GM12864 (cell line): ENCODE results near the gene RMI2.

Experiments
- DNase-seq: peaks from one replicate; pipeline ENCODE4 v3.0.0-alpha.2; 2011; ENCODE audit warnings: low read depth
- H3K4me3 ChIP-seq: 2 replicates; pipeline ENCODE4 v1.5.1; 2011; ENCODE audit warnings: mild to moderate bottlenecking, low read depth, low read length, control low read depth
- TF ChIP-seq, protein P1 (sequence below): IDR thresholded peaks from 2 replicates; pipeline ENCODE4 v1.5.1; 2011; ENCODE audit warnings: low read depth, mild to moderate bottlenecking, moderate library complexity, low read length, control low read depth, inconsistent platforms; ENCODE audit errors: missing control alignments

RMI2 gene

DNA sequence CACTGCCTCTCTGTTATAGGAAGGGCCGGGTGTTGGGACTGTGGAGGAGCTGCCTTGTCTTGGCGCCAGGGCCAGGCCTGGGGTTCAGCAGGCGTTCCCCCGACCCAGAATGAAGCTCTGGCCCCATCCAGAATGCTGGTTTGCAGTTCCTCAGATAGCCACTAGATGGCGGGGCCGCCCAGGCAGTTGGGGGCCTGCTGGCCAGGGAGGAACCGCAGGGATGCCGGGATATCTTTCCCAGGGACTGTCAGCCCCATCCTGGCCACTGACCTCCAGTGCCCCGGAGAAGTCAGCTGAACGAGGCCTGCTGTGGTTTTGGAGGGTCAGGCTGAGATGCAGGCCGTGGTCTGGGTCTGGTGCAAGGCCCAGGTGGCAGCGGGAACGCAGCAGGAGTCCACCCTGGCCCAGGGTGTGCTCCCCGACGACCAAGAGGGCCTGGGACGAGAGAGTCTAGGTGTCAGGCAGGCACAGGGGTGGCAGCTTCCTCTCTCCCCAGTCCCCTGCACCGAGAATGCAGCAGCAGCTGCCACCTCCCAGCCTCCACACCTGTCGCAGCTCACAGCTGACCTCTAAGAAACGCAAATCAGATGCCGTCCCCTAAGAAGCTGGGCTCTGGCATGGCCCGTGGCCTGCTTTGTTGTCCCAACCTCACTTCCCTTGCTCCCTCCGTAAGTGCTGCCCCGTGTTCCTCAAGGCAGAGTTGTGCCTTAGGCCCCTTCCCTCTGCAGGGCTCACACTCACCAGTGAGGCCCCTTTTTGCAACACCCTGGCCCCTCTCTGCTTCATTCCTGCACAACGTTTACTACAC is 51.2 kb downstream of the RMI2 start:
- no peak overlapping the region for H3K4me3 ChIP-seq
- TF ChIP-seq, protein P1, sequence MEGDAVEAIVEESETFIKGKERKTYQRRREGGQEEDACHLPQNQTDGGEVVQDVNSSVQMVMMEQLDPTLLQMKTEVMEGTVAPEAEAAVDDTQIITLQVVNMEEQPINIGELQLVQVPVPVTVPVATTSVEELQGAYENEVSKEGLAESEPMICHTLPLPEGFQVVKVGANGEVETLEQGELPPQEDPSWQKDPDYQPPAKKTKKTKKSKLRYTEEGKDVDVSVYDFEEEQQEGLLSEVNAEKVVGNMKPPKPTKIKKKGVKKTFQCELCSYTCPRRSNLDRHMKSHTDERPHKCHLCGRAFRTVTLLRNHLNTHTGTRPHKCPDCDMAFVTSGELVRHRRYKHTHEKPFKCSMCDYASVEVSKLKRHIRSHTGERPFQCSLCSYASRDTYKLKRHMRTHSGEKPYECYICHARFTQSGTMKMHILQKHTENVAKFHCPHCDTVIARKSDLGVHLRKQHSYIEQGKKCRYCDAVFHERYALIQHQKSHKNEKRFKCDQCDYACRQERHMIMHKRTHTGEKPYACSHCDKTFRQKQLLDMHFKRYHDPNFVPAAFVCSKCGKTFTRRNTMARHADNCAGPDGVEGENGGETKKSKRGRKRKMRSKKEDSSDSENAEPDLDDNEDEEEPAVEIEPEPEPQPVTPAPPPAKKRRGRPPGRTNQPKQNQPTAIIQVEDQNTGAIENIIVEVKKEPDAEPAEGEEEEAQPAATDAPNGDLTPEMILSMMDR, result peak; percentile 99
- DNase-seq, result no peak

DNA sequence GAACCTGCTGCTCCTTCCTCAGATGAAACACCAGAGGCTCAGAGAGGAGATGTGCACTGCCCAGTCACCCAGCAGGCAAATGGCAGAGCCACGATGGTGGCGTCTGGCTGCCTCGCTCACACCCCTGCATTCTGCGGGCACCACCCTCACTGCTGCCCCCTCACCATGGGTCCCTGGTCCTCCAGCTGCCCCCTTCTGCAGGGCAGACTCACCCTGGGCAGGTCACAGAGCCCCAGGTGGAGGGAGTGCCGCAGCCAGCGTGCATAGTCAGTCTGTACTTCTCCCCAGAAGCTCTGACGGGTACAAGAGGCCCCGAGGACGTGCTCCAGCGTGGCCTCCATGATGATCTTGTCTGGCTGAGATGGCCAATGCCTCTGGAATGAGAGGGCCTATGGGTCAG is 52.9 kb downstream of the RMI2 start:
- no peak for DNase-seq

DNA sequence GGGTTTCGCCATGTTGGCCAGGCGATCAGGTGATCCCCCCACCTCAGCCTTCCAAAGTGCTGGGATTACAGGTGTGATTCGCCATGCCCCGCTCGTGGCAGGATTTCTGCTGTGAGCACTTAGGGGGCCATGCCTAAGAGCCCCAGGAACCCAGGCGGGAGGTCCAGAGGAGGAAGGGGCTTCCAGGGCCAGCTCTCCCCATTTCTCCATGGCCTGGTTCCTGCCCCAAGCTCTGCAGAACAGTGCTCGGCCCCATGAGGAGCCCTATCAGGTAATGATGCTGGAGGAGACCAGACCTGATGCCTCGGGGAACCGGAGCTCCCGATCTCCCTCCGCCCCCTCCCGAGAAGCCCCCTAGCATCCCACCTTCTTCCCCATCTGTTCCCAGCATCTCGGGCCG is 53.6 kb downstream of the RMI2 start:
- TF ChIP-seq, protein P1, result no peak
- no peak overlapping the region for H3K4me3 ChIP-seq
- DNase-seq, result no peak

More for the DNA sequence above, 52.9 kb downstream of the RMI2 start:
- H3K4me3 ChIP-seq, result no peak overlapping the region
- TF ChIP-seq, protein P1, result no peak

DNA sequence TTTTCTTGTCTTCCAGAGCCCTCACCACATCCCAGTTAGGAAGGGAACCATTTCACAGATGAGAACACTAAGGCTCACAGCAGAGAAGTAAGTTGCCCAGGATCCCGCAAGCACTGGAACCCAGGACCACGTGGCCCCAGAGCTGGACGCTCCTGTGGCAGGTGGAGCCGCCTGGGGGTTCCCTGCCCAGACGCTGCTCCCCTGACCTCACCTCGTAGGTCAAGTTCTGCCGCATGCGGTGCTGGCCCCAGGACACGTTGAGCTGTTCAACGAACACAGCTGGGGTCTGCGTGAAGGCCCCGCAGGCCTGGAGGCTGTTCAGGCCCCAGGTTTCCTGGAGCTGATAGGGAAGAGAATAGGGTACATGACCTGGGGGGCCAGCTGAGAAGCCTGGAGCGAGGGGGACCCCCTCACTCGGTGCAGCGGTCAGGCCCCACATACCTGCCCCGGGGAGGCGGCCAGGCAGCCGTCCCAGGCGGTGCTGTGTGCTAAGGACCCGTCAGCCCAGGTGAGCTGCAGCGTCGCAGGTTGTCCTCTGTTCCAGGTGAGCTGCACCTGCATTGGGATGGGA is 54.1 kb downstream of the RMI2 start:
- no peak overlapping the region for H3K4me3 ChIP-seq
- TF ChIP-seq, protein P1, result no peak
- DNase-seq, result no peak

DNA sequence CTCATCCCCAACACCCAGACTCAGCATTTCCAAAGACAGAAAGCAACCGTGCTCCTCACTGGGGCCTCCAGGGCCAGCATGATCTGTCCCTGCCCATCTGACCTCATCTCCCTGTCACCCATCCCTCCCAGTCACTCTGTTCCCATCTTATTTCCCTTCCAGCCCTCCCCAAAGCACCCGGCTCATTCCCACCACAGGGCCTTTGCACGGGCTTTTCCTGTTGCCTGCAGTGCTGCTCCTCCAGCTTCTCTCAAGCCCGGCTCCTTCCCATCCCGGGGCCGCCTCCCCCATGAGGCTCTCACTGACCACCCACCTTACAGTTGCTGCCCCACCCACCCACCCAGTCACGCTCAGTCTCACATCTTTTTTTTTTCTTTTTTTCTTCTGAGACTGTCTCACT is 54.8 kb downstream of the RMI2 start:
- TF ChIP-seq, protein P1, result no peak
- no peak for DNase-seq
- no peak overlapping the region for H3K4me3 ChIP-seq
